ENCODE measurements around the gene KAT8.
"Not testable (repeated sequence)": the region's sequence is repeated elsewhere in the genome, so short reads cannot be mapped to it uniquely, and the experiment has no call there.

Gene KAT8

GRCh38 chr16:31143694-31144148 is 26.3 kb downstream of the KAT8 start:
- no peak overlapping the region for H3K4me3 ChIP-seq (ENCODE audit: low read depth, low read length)
- H3K9me3 ChIP-seq (ENCODE audit: severe bottlenecking) = no peaks in the 10 kb centered on the region
- TF ChIP-seq CTCF (IDR thresholded peaks at IDR 0.05; ENCODE audit: low read depth, low read length) = peak; percentile 25; the same call in 1 of the 2 replicates
- H3K27ac ChIP-seq = no peak overlapping the region
- H3K36me3 ChIP-seq = no peaks in the 10 kb centered on the region
- no peak for DNase-seq
- H3K27me3 ChIP-seq (ENCODE audit: insufficient read depth, low read depth, severe bottlenecking) = no peaks in the 10 kb centered on the region

GRCh38 chr16:31144418-31144817 is 27.0 kb downstream of the KAT8 start:
- H3K9me3 ChIP-seq (ENCODE audit: severe bottlenecking); H3K4me3 ChIP-seq (ENCODE audit: low read depth, low read length); H3K36me3 ChIP-seq; H3K27ac ChIP-seq; H3K27me3 ChIP-seq (ENCODE audit: insufficient read depth, low read depth, severe bottlenecking): not testable (repeated sequence)
- DNase-seq = peak; percentile 26

- Histone ChIP-seq H3K27me3 (ENCODE audit: insufficient read depth, low read depth, severe bottlenecking) (no peaks in the 10 kb centered on the region), H3K36me3 (no peaks in the 10 kb centered on the region)
Measured at GRCh38 chr16:31145398-31145990, 28.0 kb downstream of the KAT8 start.

GRCh38 chr16:31147574-31147973 is 30.1 kb downstream of the KAT8 start:
- no peaks in the 10 kb centered on the region for H3K9me3 ChIP-seq (ENCODE audit: severe bottlenecking)
- TF ChIP-seq CTCF (IDR thresholded peaks at IDR 0.05; ENCODE audit: low read depth, low read length) = no peak
- no peaks in the 10 kb centered on the region for H3K36me3 ChIP-seq
- H3K4me3 ChIP-seq (ENCODE audit: low read depth, low read length) = no peak overlapping the region
- H3K27ac ChIP-seq = no peak overlapping the region
- no peak for DNase-seq
- no peaks in the 10 kb centered on the region for H3K27me3 ChIP-seq (ENCODE audit: insufficient read depth, low read depth, severe bottlenecking)

More at GRCh38 chr16:31145398-31145990, 28.0 kb downstream of the KAT8 start:
- DNase-seq = no peak
- Histone ChIP-seq H3K4me3 (ENCODE audit: low read depth, low read length) (no peak overlapping the region), H3K27ac (no peak overlapping the region), H3K9me3 (ENCODE audit: severe bottlenecking) (no peaks in the 10 kb centered on the region)
- no peak for TF ChIP-seq CTCF (IDR thresholded peaks at IDR 0.05; ENCODE audit: low read depth, low read length)

DNA sequence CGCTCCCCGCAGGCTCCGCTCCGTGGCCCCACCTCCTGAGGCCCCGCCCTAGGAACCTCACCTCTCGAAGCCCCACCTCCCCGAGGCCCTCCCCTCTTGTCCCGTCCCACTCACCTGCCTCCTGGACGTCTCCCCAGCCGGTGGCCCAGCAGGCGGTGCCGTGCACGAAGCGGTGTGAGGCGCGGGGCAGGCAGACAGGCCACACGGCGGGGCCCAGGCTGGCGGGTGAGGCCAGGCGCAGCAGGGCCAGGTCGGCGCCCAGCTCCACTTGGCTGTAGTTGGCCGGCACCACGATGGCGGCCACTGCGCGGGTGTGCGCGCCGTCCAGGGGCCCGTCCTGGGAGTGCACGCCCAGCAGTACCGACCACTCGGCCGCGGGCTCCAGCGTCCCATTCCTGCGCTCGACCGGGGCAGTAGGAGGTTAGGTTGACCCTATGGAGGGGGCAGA is 30.8 kb downstream of the KAT8 start:
- Histone ChIP-seq H3K9me3 (ENCODE audit: severe bottlenecking) (no peaks in the 10 kb centered on the region), H3K27ac (no peak overlapping the region), H3K4me3 (ENCODE audit: low read depth, low read length) (no peak overlapping the region), H3K36me3 (no peaks in the 10 kb centered on the region), H3K27me3 (ENCODE audit: insufficient read depth, low read depth, severe bottlenecking) (no peaks in the 10 kb centered on the region)
- TF ChIP-seq CTCF (IDR thresholded peaks at IDR 0.05; ENCODE audit: low read depth, low read length) = no peak
- DNase-seq = no peak

DNA sequence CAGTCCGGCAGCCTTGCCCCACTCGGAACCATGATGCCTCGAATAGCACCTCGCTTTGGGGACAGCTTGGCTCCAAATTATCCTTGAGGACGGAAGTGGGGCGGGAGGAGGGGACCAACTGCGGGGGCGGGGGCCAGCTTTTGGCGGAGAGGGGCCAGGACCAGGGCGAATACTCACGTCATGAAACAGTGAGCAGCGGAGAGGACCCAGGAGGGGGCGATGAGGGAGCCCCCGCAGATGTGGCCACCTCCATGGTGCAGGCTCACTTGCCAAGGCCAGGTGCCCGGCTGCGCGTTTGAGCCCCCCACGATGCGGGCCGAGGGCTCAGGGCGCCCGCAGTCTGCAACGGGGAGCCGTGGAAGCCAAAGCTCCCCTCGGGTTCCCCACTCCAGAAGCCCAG is 31.4 kb downstream of the KAT8 start:
- no peaks in the 10 kb centered on the region for H3K27me3 ChIP-seq (ENCODE audit: insufficient read depth, low read depth, severe bottlenecking)
- H3K4me3 ChIP-seq (ENCODE audit: low read depth, low read length) = no peak overlapping the region
- no peaks in the 10 kb centered on the region for H3K36me3 ChIP-seq
- DNase-seq = no peak
- H3K27ac ChIP-seq = no peak overlapping the region
- H3K9me3 ChIP-seq (ENCODE audit: severe bottlenecking) = no peaks in the 10 kb centered on the region
- TF ChIP-seq CTCF (IDR thresholded peaks at IDR 0.05; ENCODE audit: low read depth, low read length) = no peak

Measured in WERI-Rb-1 (cell line).